Measurements from ENCODE around the gene NCL.
"Not testable (repeated sequence)": the region's sequence is repeated elsewhere in the genome, so short reads cannot be mapped to it uniquely, and the experiment has no call there.

Gene NCL

DNA sequence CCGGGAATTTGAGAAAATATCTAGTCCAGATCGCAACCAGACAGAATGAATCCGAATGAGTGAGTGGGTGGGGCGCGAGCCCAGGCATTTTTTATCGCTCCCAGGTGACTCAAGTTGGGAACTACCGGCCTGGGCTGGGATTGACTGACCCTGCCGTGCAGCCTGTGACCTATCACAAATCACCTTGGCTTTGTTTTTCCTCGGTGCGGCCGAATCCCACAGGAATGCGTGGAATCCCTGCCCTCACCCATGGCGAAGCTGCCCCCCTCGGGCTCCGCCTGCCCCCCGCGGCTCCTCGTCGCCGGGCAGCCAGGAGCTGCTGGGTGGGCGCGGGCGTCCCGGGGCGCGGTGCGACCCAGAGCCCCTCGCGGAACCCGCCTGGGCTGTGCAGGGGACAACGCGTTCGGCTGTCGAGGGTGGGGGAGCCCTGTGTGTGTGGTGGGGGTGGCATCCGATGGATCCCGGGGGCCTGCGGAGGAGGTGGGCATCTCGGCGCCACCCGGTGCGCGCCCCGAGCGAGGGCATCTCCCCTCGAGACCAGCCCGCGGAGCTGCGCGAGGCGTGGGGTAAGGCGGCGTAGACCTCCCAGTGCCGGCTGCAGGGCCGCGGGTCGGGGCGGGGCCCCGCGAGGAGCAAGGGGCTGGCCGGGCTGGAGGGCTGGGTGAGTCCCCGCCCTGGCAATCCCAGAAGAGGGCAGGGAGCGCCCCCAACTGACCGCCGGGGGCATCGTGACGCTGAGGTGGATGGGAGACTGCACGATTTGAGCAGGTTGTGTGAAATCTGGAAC lies 52.3 kb downstream of the NCL start:
- peak overlapping the region; percentile 71 for H3K4me3 ChIP-seq (ENCODE audit: low read depth, low read length)
- ChIA-PET POLR2A (interaction anchor here (0.5 to 1.2 kb wide), 3 partner anchors 28 to 169 kb away, joined by 3 to 5 read pairs (median 3); partner anchors contain the start of gene NCL), CTCF (interaction anchor here (0.6 to 14.8 kb wide), 61 partner anchors 9 to 511 kb away, joined by 3 to 218 read pairs (median 5); partner anchors contain the start of gene NCL)
- TF ChIP-seq, protein P1, sequence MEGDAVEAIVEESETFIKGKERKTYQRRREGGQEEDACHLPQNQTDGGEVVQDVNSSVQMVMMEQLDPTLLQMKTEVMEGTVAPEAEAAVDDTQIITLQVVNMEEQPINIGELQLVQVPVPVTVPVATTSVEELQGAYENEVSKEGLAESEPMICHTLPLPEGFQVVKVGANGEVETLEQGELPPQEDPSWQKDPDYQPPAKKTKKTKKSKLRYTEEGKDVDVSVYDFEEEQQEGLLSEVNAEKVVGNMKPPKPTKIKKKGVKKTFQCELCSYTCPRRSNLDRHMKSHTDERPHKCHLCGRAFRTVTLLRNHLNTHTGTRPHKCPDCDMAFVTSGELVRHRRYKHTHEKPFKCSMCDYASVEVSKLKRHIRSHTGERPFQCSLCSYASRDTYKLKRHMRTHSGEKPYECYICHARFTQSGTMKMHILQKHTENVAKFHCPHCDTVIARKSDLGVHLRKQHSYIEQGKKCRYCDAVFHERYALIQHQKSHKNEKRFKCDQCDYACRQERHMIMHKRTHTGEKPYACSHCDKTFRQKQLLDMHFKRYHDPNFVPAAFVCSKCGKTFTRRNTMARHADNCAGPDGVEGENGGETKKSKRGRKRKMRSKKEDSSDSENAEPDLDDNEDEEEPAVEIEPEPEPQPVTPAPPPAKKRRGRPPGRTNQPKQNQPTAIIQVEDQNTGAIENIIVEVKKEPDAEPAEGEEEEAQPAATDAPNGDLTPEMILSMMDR (IDR thresholded peaks at IDR 0.05; ENCODE audit: insufficient read depth, low read length, missing control alignments), result peak; percentile 98
- DNase-seq (ENCODE audit: low read depth, low spot score), result no peak

GRCh38 chr2:231411237-231411636 lies 53.0 kb downstream of the NCL start:
- TF ChIP-seq, protein P1 (IDR thresholded peaks at IDR 0.05; ENCODE audit: insufficient read depth, low read length, missing control alignments), result no peak
- H3K4me3 ChIP-seq (ENCODE audit: low read depth, low read length), result no peak overlapping the region
- DNase-seq (ENCODE audit: low read depth, low spot score), result no peak
- CTCF ChIA-PET, result interaction anchor here (0.7 to 14.8 kb wide), 20 partner anchors 9 to 309 kb away, joined by 3 to 218 read pairs (median 10); no protein-coding TSS in a partner anchor
- POLR2A ChIA-PET, result interaction anchor here (0.5 kb wide), 1 partner anchor 27 kb away, joined by 3 read pairs; no protein-coding TSS in a partner anchor

DNA sequence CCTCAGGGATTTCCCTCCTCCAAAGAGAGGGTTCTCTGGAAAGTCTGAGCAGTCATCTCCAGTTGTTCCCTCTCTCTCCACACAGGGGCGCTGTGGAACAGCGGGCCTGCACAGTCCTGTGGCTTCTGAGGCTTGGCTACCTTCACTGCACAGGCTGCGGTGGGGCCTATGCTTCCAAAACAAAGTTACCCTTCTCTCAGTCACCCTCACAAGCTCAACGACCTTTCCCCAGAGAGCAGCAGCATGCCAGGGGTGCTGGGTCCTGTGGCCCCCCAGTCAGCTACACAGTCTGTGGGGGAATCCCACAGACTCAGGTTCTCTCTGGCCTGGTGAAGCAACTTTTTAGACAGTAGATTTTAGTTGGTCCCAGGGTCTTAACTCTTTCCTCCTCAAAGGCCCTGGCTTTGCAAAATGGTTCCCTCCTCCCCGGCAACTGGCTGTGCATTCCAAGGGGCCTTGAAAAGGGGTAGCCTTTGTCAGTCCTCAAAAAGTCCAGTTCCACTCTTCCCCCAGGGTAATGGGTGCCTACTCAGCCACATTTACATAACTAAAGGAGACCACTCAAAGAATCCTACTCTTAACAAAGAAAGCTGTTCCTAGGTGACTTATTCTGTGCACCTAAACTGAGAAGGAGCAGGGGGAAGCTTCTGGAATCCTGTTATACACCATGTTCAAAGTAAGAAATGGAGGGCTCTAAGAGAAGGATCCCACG lies 53.8 kb downstream of the NCL start:
- CTCF ChIA-PET, result interaction anchor here (1.0 to 14.8 kb wide), 10 partner anchors 9 to 308 kb away, joined by 3 to 218 read pairs (median 22); no protein-coding TSS in a partner anchor
- TF ChIP-seq, protein P1 (IDR thresholded peaks at IDR 0.05; ENCODE audit: insufficient read depth, low read length, missing control alignments), result peak; percentile 26
- no peak for DNase-seq (ENCODE audit: low read depth, low spot score)
- POLR2A ChIA-PET, result interaction anchor here (0.6 kb wide), 1 partner anchor 113 kb away, joined by 3 read pairs; no protein-coding TSS in a partner anchor
- H3K4me3 ChIP-seq (ENCODE audit: low read depth, low read length), result no peak overlapping the region

GRCh38 chr2:231409776-231410175 lies 54.5 kb downstream of the NCL start:
- ChIA-PET CTCF (interaction anchor here (0.7 to 14.8 kb wide), 5 partner anchors 9 to 307 kb away, joined by 3 to 218 read pairs (median 57); no protein-coding TSS in a partner anchor), POLR2A (no interaction called here)
- no peak for DNase-seq (ENCODE audit: low read depth, low spot score)
- TF ChIP-seq, protein P1 (IDR thresholded peaks at IDR 0.05; ENCODE audit: insufficient read depth, low read length, missing control alignments), result no peak
- no peak overlapping the region for H3K4me3 ChIP-seq (ENCODE audit: low read depth, low read length)

DNA sequence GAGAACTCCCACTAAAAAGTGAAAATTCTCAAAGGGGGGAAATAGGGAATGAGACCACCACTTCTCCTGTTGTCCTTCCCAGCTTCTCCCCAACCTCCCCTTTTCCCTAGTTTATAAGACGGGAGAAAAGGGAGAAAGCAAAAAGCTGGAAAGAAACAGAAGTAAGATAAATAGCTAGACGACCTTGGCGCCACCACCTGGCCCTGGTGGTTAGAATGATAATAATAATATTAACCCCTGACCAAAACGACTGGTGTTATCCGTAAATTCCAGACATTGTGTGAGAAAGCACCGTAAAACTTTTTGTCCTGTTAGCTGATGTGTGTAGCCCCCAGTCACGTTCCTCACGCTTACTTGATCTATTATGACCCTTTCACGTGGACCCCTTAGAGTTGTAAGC lies 56.0 kb downstream of the NCL start:
- CTCF ChIA-PET, result interaction anchor here (1.9 to 14.8 kb wide), 3 partner anchors 9 to 182 kb away, joined by 8 to 218 read pairs (median 206); no protein-coding TSS in a partner anchor

GRCh38 chr2:231407686-231408085 lies 56.6 kb downstream of the NCL start:
- CTCF ChIA-PET, result interaction anchor here (0.6 to 14.8 kb wide), 10 partner anchors 9 to 181 kb away, joined by 3 to 218 read pairs (median 6); partner anchors contain the start of gene B3GNT7
- POLR2A ChIA-PET; H3K4me3 ChIP-seq (ENCODE audit: low read depth, low read length); DNase-seq (ENCODE audit: low read depth, low spot score): not testable (repeated sequence)

More for the DNA sequence above, 56.0 kb downstream of the NCL start:
- DNase-seq (ENCODE audit: low read depth, low spot score); H3K4me3 ChIP-seq (ENCODE audit: low read depth, low read length); POLR2A ChIA-PET: not testable (repeated sequence)

DNA sequence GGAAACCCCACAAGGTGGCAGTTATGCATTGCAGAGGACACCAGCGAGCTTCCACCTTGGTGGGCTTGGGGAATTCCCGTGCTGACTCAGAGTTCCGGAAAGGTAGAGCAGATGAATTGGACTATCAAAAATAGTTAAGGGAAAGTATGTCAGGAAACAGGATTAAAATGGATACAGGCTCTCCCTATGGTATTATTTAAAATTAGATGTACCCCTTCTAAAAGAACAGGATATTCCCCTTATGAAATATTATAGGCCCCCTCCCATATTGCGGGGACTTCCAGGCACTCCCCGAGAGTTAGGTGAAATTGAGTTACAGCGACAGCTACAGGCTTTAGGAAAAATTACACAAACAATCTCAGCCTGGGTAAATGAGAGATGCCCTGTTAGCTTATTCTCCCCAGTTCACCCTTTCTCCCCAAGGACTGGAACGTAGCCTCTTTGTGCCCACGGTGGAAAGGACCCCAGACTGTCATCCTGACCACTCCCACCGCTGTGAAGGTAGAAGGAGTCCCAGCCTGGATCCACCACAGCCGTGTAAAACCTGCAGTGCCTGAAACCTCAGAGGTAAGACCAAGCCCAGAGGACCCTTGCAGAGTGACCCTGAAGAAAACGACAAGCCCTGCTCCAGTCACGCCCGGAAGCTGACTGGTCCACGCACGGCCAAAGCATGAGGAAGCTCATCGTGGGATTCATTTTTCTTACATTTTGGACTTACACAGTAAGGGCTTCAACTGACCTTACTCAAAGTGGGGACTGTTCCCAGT lies 58.5 kb downstream of the NCL start:
- DNase-seq (ENCODE audit: low read depth, low spot score); POLR2A ChIA-PET: not testable (repeated sequence)

DNA sequence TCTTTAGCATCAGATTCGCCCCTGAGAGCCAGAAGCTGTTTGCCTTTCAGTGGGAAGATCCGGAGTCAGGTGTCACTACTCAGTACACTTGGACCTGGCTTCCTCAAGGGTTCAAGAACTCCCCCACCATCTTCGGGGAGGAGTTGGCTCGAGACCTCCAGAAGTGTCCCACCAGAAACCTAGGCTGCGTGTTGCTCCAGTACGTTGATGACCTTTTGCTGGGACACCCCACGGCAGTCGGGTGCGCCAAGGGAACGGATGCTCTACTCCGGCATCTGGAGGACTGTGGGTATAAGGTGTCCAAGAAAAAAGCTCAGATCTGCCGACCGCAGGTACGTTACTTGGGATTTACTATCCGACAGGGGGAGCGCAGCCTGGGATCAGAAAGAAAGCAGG lies 60.1 kb downstream of the NCL start:
- CTCF ChIA-PET, result interaction anchor here (1.1 to 14.8 kb wide), 8 partner anchors 7 to 300 kb away, joined by 3 to 218 read pairs (median 6); partner anchors contain the start of gene B3GNT7
- H3K4me3 ChIP-seq (ENCODE audit: low read depth, low read length); POLR2A ChIA-PET; DNase-seq (ENCODE audit: low read depth, low spot score): not testable (repeated sequence)

More for the DNA sequence above, 58.5 kb downstream of the NCL start:
- not testable (repeated sequence) for H3K4me3 ChIP-seq (ENCODE audit: low read depth, low read length)
- CTCF ChIA-PET, result interaction anchor here (0.7 to 14.8 kb wide), 24 partner anchors 9 to 418 kb away, joined by 3 to 218 read pairs (median 4); partner anchors contain the start of gene B3GNT7

Data from AG04449 (cell line).